Activated CD4-positive, alpha-beta memory T cell treated with anti-CD3 and anti-CD28 coated beads, Interleukin-2, amount 10 ng/mL, durations not matched to agents 7 days and 5 days (primary cell): ENCODE measurements around the gene MACROD1. TPM values are rescaled to one million over a fixed set of nuclear protein-coding genes. Genes with fewer than 3 reads are reported as not detected.

ENCODE experiments used
- CTCF ChIA-PET: fragments of 350-600 bp; sonication (Branson Sonifier 250); formaldehyde crosslinking; loops from one replicate; lab custom pipeline; 2021; ENCODE audit warnings: antibody characterized with exemption, inconsistent platforms; lab: Charles Lee
- POLR2A ChIA-PET: fragments of 350-600 bp; sonication (Branson Sonifier 250); formaldehyde crosslinking; loops from one replicate; lab custom pipeline; 2021; ENCODE audit warnings: antibody characterized with exemption; lab: Charles Lee
- DNase-seq: peaks from one replicate; pipeline ENCODE4 v3.0.0-alpha.2; 2020
- H3K27ac Mint-ChIP-seq: one replicate; pipeline ENCODE4 v1.8.0; 2021; ENCODE audit warnings: mild to moderate bottlenecking, mixed read lengths
- H3K27me3 Mint-ChIP-seq: one replicate; pipeline ENCODE4 v1.8.0; 2021; ENCODE audit warnings: mixed read lengths
- H3K36me3 Mint-ChIP-seq: one replicate; pipeline ENCODE4 v1.8.0; 2021; ENCODE audit warnings: low read depth, mixed read lengths
- H3K4me1 Mint-ChIP-seq: one replicate; pipeline ENCODE4 v1.8.0; 2021; ENCODE audit warnings: mixed read lengths
- H3K4me3 Mint-ChIP-seq: one replicate; pipeline ENCODE4 v1.8.0; 2021; ENCODE audit warnings: mild to moderate bottlenecking, mixed read lengths
- H3K9me3 Mint-ChIP-seq: one replicate; pipeline ENCODE4 v1.8.0; 2021; ENCODE audit warnings: mixed read lengths
- total RNA-seq, 2 experiments: library from RNA; stranded (reverse); gene quantifications; one replicate each; pipeline ENCODE4 v1.2.3, GENCODE V29; 2021

The MACROD1 gene
- total RNA-seq, 2 experiments from 2014 or later: 8.8 to 9.1 TPM

DNA sequence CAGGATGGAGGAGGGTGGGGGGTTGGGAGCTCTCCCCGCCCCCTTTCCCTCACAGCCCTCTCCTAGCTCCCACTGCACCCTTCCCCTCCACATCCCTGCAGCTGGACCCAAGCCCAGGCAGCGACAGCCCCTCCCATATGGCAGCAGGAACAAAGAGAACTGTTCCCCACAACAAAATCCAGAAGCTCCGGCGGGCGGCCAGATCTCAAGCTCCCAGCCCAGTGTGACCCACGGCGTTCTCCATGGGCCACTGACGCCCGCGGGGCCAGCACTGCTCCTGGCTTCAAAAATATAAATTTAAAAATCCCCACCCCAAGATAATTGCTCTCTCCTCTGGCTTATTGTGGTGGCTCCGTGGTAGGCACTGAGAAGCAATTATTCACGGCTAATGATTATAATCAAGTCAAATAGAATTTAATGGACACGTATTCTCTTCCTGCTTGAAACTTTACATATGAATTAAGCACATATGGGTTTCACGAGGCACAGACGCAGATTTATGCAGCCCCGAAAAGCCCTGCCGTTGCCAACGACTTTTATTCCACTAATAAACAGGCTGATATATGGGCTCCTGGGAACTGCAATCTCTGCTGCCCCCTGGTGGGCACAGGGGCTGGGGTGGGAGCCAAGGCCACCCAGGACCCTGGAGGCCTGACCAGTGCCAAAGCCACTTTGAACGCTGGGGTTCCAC, 17.5 kb downstream of the MACROD1 start:
- Mint-ChIP-seq H3K27ac (no peak overlapping the region), H3K27me3 (no peaks in the 10 kb centered on the region), H3K4me1 (peaks cover 11% of the 10 kb centered on the region), H3K36me3 (no peaks in the 10 kb centered on the region), H3K4me3 (no peak overlapping the region), H3K9me3 (no peaks in the 10 kb centered on the region)
- ChIA-PET CTCF (interaction anchor here (0.7 to 9.0 kb wide), 6 partner anchors 147 to 381 kb away, joined by 3 to 107 read pairs (median 3); partner anchors contain the start of gene COX8A), POLR2A (no interaction called here)
- DNase-seq: peak; percentile 73

DNA sequence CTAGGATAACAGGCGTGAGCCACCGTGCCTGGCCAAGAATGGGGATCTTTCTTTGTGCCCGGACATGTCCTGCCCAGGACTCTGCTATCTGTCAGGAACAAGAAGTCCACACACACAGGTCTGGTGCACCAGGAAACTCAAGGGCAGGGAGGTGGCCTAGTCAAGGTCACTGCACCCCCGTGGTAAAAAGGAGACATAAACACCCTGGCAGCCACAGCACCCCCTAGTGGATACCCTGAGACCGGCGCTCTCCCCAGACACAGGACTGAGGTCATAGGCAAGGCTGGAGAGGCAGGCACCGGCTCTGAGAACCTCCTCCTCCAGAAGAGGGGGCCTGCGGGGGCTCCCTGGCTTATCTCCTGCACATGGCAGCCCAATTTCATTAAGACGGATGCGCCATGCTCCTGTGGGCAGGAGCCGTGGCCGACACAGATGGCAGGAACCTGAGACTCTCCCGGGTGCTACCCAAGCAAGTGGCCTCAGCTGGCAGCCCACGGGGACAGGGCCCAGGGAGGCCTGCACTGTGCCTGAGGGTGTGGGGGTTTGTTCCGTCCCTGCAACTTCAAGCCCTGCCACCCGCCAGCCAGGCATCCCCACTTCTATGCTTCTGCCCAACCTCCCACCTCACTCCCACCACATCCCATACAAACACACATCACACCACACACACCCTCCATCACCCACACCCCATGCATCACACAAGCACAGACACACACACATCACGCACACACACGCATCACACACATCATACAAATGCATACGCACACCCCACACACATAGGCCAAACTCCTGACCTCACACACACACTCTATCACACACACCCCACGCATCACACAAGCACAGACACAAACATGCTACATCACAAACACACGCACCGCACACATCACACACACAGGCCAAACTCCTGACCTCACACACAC, 19.6 kb downstream of the MACROD1 start:
- H3K27me3 Mint-ChIP-seq: no peaks in the 10 kb centered on the region
- no peaks in the 10 kb centered on the region for H3K36me3 Mint-ChIP-seq
- ChIA-PET POLR2A (interaction anchor here (1.0 to 1.8 kb wide), 2 partner anchors 146 to 171 kb away, joined by 3 to 6 read pairs; no protein-coding TSS in a partner anchor), CTCF (interaction anchor here (0.8 to 9.0 kb wide), 2 partner anchors 113 to 145 kb away, joined by 3 to 107 read pairs; no protein-coding TSS in a partner anchor)
- peaks cover 12% of the 10 kb centered on the region for H3K4me1 Mint-ChIP-seq
- H3K4me3 Mint-ChIP-seq: no peak overlapping the region
- H3K9me3 Mint-ChIP-seq: no peaks in the 10 kb centered on the region
- H3K27ac Mint-ChIP-seq: no peak overlapping the region
- DNase-seq: peak; percentile 75

DNA sequence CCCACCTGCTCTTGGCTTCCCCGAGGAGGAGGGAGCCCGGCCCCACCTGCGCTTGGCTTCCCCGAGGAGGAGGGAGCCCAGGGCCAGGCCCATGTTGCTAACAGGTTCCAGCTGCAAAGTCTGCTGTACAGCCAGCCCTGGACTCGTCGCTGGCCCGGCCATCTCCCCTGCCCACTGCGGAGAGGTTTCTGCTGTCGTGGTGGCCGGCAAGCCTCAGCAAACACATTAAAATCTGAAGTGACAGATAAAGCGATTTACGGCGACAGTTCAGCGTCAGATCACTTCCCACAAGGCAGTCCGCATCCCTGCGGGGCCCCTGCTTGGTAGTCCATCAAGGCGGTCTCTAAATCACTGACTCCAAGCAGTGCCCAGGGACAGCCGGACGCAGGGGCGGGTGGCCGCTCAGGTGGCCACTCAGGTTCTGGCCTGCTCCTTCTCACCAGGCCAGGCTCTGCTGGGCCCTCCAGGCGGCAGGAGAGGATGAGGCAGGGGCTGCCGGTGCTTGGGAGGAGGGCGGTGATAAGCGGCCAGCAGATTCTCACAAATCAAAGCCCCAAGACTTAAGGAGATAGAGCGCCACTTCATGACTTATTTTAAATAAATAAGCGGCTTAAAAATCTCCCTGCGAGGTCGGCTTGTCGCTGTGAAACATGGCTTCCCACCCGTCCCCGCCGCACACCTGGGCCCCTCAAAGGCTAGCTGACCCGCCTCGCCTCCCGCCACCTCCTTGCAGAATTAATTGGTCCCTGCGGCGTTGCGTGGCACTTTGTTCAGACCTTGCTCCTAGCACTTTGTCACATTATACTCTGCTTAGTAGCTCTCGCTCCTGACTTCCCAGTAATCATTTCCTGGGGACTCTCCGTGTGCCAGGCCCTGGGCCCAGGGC, 21.1 kb downstream of the MACROD1 start:
- H3K9me3 Mint-ChIP-seq: no peaks in the 10 kb centered on the region
- DNase-seq: no peak
- no peak overlapping the region for H3K4me3 Mint-ChIP-seq
- no peak overlapping the region for H3K27ac Mint-ChIP-seq
- no peaks in the 10 kb centered on the region for H3K27me3 Mint-ChIP-seq
- H3K4me1 Mint-ChIP-seq: peaks cover 12% of the 10 kb centered on the region
- POLR2A ChIA-PET: no interaction called here
- H3K36me3 Mint-ChIP-seq: no peaks in the 10 kb centered on the region
- CTCF ChIA-PET: interaction anchor here (0.8 to 9.0 kb wide), 2 partner anchors 111 to 143 kb away, joined by 3 to 107 read pairs; no protein-coding TSS in a partner anchor

DNA sequence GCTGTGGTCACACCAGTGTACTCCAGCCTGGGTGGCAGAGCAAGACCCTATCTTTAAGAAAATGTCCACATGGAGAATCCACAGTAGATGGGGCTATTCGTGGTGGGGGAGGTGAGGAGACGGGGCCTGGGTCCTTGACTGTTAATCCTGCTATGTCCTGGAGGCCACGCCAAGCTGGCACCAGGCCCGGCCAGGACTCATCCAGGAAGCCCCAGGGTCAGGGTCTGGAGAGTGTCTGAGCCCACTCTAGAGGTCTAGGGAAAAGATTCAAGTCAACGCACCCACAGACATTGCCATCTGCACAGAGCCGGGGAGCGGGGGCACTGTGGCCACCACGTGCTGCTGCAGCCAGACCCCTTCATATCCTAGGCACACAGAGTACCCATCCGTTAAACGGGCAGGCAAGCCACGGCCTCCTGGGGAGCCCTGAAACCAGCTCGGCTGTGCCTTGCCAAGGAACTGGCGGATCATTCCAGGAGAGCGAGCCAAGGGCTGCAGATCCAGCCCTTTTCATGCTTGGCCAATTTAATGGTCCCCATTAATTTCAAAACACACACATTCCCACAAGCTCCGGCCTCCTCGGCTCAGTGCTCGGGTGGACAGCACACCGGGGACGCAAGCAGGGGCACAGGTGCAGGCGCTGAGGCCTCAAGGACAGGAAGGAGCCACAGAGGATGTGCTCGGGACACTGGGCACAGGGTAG, 24.7 kb downstream of the MACROD1 start:
- Mint-ChIP-seq H3K27me3 (no peaks in the 10 kb centered on the region), H3K36me3 (no peaks in the 10 kb centered on the region), H3K4me3 (no peak overlapping the region), H3K27ac (no peak overlapping the region), H3K9me3 (no peaks in the 10 kb centered on the region), H3K4me1 (peaks cover 12% of the 10 kb centered on the region)
- DNase-seq: no peak
- CTCF ChIA-PET: no interaction called here
- POLR2A ChIA-PET: no interaction called here

DNA sequence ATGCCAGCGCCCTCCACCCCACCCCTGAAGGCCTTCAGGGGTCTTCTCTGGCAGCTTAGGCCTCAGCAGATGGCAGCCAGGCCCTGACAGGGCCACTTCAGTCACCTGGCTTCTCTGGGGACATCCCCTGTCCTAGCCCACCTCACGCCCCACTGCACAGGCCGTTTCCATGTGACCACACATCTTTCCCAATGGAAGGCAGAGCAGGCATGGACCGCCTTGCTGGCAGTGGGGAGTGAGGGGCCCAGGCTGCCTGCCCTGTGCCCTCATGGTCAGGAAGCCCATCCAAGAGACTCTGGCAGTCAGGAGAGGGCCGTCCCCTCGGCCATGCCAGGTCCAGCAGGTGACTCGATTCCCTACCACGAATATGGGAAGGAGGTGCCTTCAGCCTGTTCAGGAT, 25.8 kb downstream of the MACROD1 start:
- no peaks in the 10 kb centered on the region for H3K27me3 Mint-ChIP-seq
- H3K4me1 Mint-ChIP-seq: peaks cover 10% of the 10 kb centered on the region
- DNase-seq: no peak
- H3K4me3 Mint-ChIP-seq: no peak overlapping the region
- CTCF ChIA-PET: no interaction called here
- H3K9me3 Mint-ChIP-seq: no peaks in the 10 kb centered on the region
- POLR2A ChIA-PET: no interaction called here
- no peak overlapping the region for H3K27ac Mint-ChIP-seq
- no peaks in the 10 kb centered on the region for H3K36me3 Mint-ChIP-seq

DNA sequence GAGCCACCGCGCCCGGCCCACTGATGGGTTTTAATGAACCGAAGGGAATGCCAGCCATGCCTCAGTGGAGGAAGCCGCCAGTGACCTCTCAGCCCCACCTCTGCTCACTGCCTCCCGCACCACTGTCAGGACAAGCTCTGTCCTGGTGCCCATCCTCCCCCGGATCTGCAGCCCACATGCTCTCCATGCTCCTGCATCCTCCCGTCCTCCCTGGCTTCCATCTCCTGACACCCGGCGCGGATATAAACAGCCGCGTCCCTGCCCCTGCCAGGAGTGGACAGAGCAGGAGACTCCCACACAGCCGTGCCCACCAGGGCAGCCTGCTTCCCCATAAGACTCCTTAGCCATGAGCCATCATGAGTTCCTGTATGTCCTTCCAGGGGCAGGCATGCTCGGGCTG, 26.9 kb downstream of the MACROD1 start:
- no peak for DNase-seq
- H3K4me1 Mint-ChIP-seq: peaks cover 8% of the 10 kb centered on the region
- H3K4me3 Mint-ChIP-seq: no peak overlapping the region
- ChIA-PET POLR2A (no interaction called here), CTCF (interaction anchor here (0.7 kb wide), 1 partner anchor 191 kb away, joined by 3 read pairs; no protein-coding TSS in a partner anchor)
- no peaks in the 10 kb centered on the region for H3K36me3 Mint-ChIP-seq
- H3K9me3 Mint-ChIP-seq: no peaks in the 10 kb centered on the region
- no peaks in the 10 kb centered on the region for H3K27me3 Mint-ChIP-seq
- no peak overlapping the region for H3K27ac Mint-ChIP-seq

DNA sequence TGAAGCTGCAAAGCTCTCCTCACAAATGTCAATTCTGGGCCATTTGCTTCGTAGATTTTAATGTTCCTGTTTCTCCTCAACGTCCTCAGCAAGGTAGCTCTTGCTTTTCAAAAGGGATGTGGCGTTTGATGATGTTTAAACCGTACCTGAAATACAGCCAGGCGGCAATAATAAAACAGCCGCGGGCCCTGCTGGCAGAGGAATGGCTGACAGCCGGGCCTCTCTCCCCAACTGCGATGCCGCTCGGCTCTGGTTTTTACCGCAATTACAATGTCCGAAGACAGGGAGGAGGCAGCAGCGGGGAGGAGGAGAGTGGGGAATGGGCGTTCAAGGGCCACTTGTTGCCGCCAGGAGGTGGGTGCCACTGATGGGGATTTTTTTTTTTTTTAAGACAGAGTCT, 27.5 kb downstream of the MACROD1 start:
- Mint-ChIP-seq H3K9me3 (no peaks in the 10 kb centered on the region), H3K4me3 (no peak overlapping the region), H3K4me1 (peaks cover 2% of the 10 kb centered on the region), H3K36me3 (no peaks in the 10 kb centered on the region), H3K27ac (no peak overlapping the region), H3K27me3 (no peaks in the 10 kb centered on the region)
- POLR2A ChIA-PET: no interaction called here
- no peak for DNase-seq
- CTCF ChIA-PET: interaction anchor here (0.7 kb wide), 1 partner anchor 191 kb away, joined by 3 read pairs; no protein-coding TSS in a partner anchor

DNA sequence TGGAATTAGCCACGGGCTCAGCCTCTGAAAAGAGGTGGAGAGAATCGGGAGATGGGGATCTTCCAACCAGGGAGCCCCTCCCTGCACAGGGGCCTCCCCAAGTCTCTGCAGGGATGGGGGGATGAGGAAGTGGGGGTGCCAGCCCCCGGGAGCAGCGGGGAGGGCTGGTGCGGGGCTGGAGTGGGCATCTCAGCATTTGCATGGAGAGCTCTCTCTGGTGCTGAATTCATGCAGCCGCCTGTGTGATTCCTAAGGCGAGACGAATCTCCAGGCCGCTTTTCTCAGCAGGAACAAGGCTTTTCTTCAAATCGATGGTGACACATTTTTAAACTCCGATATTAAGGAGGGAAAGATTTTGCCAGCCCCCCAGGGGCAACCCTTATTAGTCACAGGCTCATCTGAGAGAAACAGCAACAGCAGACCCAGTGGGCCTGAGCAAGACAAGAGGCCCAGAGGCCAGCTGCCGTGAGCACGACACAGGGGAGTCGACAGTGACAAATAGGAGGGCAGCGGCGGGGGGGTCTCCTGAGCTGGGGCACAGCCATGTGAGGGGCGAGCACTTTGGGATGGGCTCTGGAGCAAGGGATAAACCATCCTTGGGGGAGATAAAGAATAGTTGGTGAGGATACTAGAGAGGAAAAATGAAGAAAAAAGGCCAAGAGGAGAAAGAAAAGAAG, 29.0 kb downstream of the MACROD1 start:
- DNase-seq: no peak
- Mint-ChIP-seq H3K4me3 (no peak overlapping the region), H3K4me1 (no peaks in the 10 kb centered on the region), H3K27me3 (no peaks in the 10 kb centered on the region), H3K9me3 (no peaks in the 10 kb centered on the region), H3K27ac (no peak overlapping the region), H3K36me3 (no peaks in the 10 kb centered on the region)
- ChIA-PET CTCF (no interaction called here), POLR2A (no interaction called here)

DNA sequence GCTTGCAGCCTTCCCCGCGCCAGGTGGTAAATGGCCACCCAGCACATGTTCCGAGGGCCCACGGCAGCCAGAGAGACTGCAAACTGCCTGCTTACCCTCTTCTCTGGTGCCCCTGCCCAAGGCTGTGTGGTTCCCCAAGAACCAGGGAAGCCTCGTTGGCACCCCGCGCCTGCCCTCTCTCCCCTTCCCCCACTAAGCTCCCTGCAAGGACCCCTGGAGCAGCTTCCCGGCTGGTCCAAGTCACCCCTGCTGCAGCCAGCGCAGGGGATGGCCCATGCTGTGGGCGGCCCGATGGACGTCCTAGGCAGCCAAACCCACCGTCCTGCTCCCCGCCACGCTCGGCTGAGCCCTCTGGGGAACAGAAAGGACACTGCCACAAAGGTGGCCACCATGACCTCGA, 30.2 kb downstream of the MACROD1 start:
- Mint-ChIP-seq H3K27me3 (no peaks in the 10 kb centered on the region), H3K9me3 (no peaks in the 10 kb centered on the region), H3K4me1 (no peaks in the 10 kb centered on the region), H3K27ac (no peak overlapping the region), H3K4me3 (no peak overlapping the region), H3K36me3 (no peaks in the 10 kb centered on the region)
- ChIA-PET POLR2A (no interaction called here), CTCF (no interaction called here)
- no peak for DNase-seq

DNA sequence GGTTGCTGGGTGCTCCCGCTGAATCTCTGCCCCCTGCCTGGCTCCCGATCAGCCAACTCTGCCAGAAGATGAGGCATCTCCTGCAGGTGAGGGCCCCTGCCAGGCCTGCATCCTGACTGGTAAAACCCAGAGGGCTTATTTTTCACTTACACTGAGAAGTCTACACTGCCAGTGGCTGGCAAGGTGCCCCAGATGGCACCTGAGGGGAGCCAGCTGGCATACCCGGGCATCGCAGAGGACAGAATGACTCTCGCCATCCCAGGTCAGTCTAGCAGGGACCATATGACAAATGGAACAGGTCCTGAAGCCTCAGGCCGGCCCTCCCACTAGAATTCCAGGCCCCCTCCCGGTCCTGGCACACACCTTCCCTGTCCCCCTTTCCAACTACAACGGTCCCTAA, 30.9 kb downstream of the MACROD1 start:
- H3K4me1 Mint-ChIP-seq: no peaks in the 10 kb centered on the region
- no peaks in the 10 kb centered on the region for H3K36me3 Mint-ChIP-seq
- H3K4me3 Mint-ChIP-seq: no peak overlapping the region
- ChIA-PET POLR2A (no interaction called here), CTCF (no interaction called here)
- no peaks in the 10 kb centered on the region for H3K9me3 Mint-ChIP-seq
- no peak for DNase-seq
- no peaks in the 10 kb centered on the region for H3K27me3 Mint-ChIP-seq
- H3K27ac Mint-ChIP-seq: no peak overlapping the region

DNA sequence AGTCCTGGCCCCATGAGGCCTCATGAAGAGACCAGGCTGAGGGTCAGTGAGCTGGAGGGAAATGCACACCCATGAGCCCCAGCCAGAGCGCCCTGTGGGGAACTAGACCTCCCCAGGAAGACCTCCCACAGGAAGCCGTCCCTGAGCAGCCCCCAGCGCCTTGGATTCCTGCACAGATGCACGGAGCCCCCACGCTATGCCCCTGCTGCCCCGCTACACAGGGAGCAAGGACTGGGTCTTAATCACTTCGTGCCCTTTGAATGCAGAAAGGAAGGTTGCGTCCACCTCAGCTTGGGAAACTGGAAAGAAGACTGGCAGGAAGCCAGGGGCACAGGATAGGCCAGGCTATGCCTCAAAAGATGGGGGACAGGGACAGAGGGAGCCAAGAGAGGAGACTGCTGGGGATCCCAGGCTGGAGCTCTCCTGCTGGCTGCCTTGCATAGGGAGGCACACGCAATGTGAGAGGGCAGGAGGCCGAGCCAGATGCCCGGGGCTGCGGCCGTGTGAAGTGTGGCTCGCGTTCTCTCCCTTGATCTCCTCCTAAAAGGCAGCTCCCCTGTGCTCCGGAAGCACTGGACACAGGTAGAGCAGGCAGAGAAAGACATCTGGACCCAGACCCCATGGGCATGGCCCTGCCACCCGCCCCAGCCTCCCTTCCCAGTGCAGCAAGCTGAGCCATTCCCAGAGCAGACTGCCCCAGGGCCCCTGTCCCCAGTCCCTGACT, 32.8 kb downstream of the MACROD1 start:
- no peak overlapping the region for H3K27ac Mint-ChIP-seq
- CTCF ChIA-PET: interaction anchor here (1.8 kb wide), 1 partner anchor 20 kb away, joined by 6 read pairs; no protein-coding TSS in a partner anchor
- H3K9me3 Mint-ChIP-seq: no peaks in the 10 kb centered on the region
- no peak for DNase-seq
- H3K4me3 Mint-ChIP-seq: no peak overlapping the region
- no peaks in the 10 kb centered on the region for H3K27me3 Mint-ChIP-seq
- POLR2A ChIA-PET: interaction anchor here (1.3 kb wide), 1 partner anchor 10 kb away, joined by 3 read pairs; no protein-coding TSS in a partner anchor
- H3K36me3 Mint-ChIP-seq: no peaks in the 10 kb centered on the region
- H3K4me1 Mint-ChIP-seq: no peaks in the 10 kb centered on the region
